ENCODE data around the gene GGTLC1.

GRCh38 chr20:24027229-24027628, 38.6 kb upstream of the GGTLC1 start:
- no peak for TF ChIP-seq POLR2A (IDR thresholded peaks at IDR 0.05)
- no peak for TF ChIP-seq CTCF (IDR thresholded peaks at IDR 0.05)
